Occipital lobe (tissue), 2 donors: Measurements from ENCODE around the gene LRBA. TPM values are rescaled to one million over a fixed set of nuclear protein-coding genes. Genes with fewer than 3 reads are reported as not detected.
"Not testable (repeated sequence)": the region's sequence is repeated elsewhere in the genome, so short reads cannot be mapped to it uniquely, and the experiment has no call there.

ENCODE experiments used
- DNase-seq: peaks from one replicate; lab custom pipeline; 2025; lab: John Stamatoyannopoulos, UW
- total RNA-seq: library from RNA; depleted of rRNA; stranded (reverse); fragments of >200 nt; gene quantifications from one replicate; pipeline ENCODE4 v1.2.3, GENCODE V29; 2014

LRBA gene
- total RNA-seq, 1 donor from 2014 or later: 25.3 TPM

- DNase-seq: no peak
Observed at GRCh38 chr4:150679765-150680343, 335.2 kb downstream of the LRBA start.

- DNase-seq: no peak
Observed at GRCh38 chr4:150679018-150679764, 335.9 kb downstream of the LRBA start.

- no peak for DNase-seq
Observed at GRCh38 chr4:150673793-150674192, 341.3 kb downstream of the LRBA start.

GRCh38 chr4:150668824-150669223 is 346.3 kb downstream of the LRBA start:
- DNase-seq: no peak

- DNase-seq: no peak
Observed at GRCh38 chr4:150664935-150665334, 350.1 kb downstream of the LRBA start.

GRCh38 chr4:150662686-150663085 is 352.4 kb downstream of the LRBA start:
- no peak for DNase-seq

- DNase-seq: not testable (repeated sequence)
Observed at GRCh38 chr4:150661551-150661950, 353.5 kb downstream of the LRBA start.

GRCh38 chr4:150658258-150658657 is 356.8 kb downstream of the LRBA start:
- DNase-seq: not testable (repeated sequence)

- no peak for DNase-seq
Observed at GRCh38 chr4:150656891-150657290, 358.2 kb downstream of the LRBA start.

- no peak for DNase-seq
Observed at GRCh38 chr4:150650751-150651150, 364.3 kb downstream of the LRBA start.

GRCh38 chr4:150648123-150648522 is 367.0 kb downstream of the LRBA start:
- no peak for DNase-seq

- DNase-seq: no peak
Observed at GRCh38 chr4:150647008-150647407, 368.1 kb downstream of the LRBA start.

GRCh38 chr4:150641612-150642011 is 373.5 kb downstream of the LRBA start:
- DNase-seq: no peak

GRCh38 chr4:150632639-150633038 is 382.4 kb downstream of the LRBA start:
- no peak for DNase-seq

- DNase-seq: no peak
Observed at GRCh38 chr4:150628073-150628472, 387.0 kb downstream of the LRBA start.

- no peak for DNase-seq
Observed at GRCh38 chr4:150625033-150625432, 390.1 kb downstream of the LRBA start.

- DNase-seq: no peak
Observed at GRCh38 chr4:150624055-150624454, 391.0 kb downstream of the LRBA start.

GRCh38 chr4:150619042-150619441 is 396.0 kb downstream of the LRBA start:
- DNase-seq: no peak

GRCh38 chr4:150609131-150609530 is 406.0 kb downstream of the LRBA start:
- DNase-seq: no peak

GRCh38 chr4:150600812-150601445 is 414.2 kb downstream of the LRBA start:
- DNase-seq: no peak

GRCh38 chr4:150599547-150599946 is 415.5 kb downstream of the LRBA start:
- DNase-seq: no peak

GRCh38 chr4:150598909-150599308 is 416.2 kb downstream of the LRBA start:
- DNase-seq: no peak

GRCh38 chr4:150593996-150594395 is 421.1 kb downstream of the LRBA start:
- DNase-seq: no peak
